OCI-LY1 (cell line): ENCODE results near the gene IPO4.

Experiments
- CTCF ChIP-seq: fragments of 200-600 bp; sonication (generic), shearing (Covaris generic); IDR thresholded peaks from 2 replicates; pipeline ENCODE4 v1.5.1; 2017; ENCODE audit warnings: mild to moderate bottlenecking, antibody characterized with exemption, low read length, moderate library complexity, mixed read lengths
- EZH2 ChIP-seq: fragments of 200-600 bp; sonication (generic), shearing (Covaris generic); IDR thresholded peaks from 2 replicates; pipeline ENCODE4 v1.8.0; 2017; ENCODE audit warnings: borderline replicate concordance, mixed run types, mild to moderate bottlenecking, antibody characterized with exemption, low read length, moderate library complexity, mixed read lengths

DNA sequence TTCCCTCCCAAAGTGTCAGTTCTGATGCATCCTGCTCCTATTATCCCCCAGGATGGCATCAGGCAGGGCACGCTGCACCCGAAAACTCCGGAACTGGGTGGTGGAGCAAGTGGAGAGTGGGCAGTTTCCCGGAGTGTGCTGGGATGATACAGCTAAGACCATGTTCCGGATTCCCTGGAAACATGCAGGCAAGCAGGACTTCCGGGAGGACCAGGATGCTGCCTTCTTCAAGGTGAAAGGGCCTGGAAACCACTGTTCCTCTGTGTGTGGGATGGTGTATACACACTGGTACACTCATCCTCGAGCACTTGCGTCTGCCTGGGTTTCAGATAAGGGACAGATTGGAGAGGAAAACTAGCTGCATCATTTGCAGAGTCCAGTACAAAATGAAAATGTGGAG, 26.5 kb downstream of the IPO4 start:
- no peak for TF ChIP-seq CTCF
- TF ChIP-seq EZH2, result no peak
